H1 (cell line): ENCODE data around the gene CDK3. TPM values are rescaled to one million over a fixed set of nuclear protein-coding genes. Genes with fewer than 3 reads are reported as not detected.

ENCODE experiments used
- CTCF ChIA-PET: fragments of 300-600 bp; sonication (Branson Sonifier 250); formaldehyde crosslinking; loops from one replicate; lab custom pipeline; 2021; ENCODE audit not compliant: partially characterized antibody; lab: Charles Lee
- POLR2A ChIA-PET: fragments of 300-600 bp; sonication (Branson Sonifier 250); formaldehyde crosslinking; loops from one replicate; lab custom pipeline; 2021; ENCODE audit warnings: inconsistent platforms; ENCODE audit not compliant: partially characterized antibody; lab: Charles Lee
- DNase-seq, 2 experiments: peaks; one replicate each; pipeline versions ENCODE4 v3.0.0 to v3.0.0-alpha.2; 2010 to 2022; ENCODE audit warnings: low spot score in 2 of 2, low read depth in 1 of 2, mixed read lengths in 1 of 2
- FAIRE-seq: peaks from 2 replicates; lab custom pipeline; 2011; peaks lifted over from hg19 to GRCh38; lab: Jason Lieb, UNC
- H2AFZ ChIP-seq: 2 replicates; pipeline ENCODE4 v1.8.1; 2012; ENCODE audit warnings: low read length, inconsistent platforms
- H2AK5ac ChIP-seq: 2 replicates; pipeline ENCODE4 v1.6.1; 2013; ENCODE audit warnings: low read depth, low read length
- H2BK120ac ChIP-seq: replicated peaks from 2 replicates; pipeline ENCODE3; 2013; ENCODE audit warnings: low read depth, low read length, inconsistent platforms
- H2BK12ac ChIP-seq: 2 replicates; pipeline ENCODE4 v1.6.1; 2013; ENCODE audit warnings: low read depth, low read length
- H2BK15ac ChIP-seq: 2 replicates; pipeline ENCODE4 v1.6.1; 2013; ENCODE audit warnings: low read length
- H2BK20ac ChIP-seq: 2 replicates; pipeline ENCODE4 v1.6.1; 2013; ENCODE audit warnings: low read length
- H2BK5ac ChIP-seq: 2 replicates; pipeline ENCODE4 v1.6.1; 2013; ENCODE audit warnings: low read depth, low read length
- H3K14ac ChIP-seq: 2 replicates; pipeline ENCODE4 v1.6.1; 2013; ENCODE audit warnings: inconsistent platforms; ENCODE audit not compliant: insufficient read length
- H3K18ac ChIP-seq: 2 replicates; pipeline ENCODE4 v1.6.1; 2013; ENCODE audit warnings: low read length; ENCODE audit errors: extremely low read depth
- H3K23ac ChIP-seq: 2 replicates; pipeline ENCODE4 v1.6.1; 2013; ENCODE audit warnings: inconsistent platforms; ENCODE audit not compliant: insufficient read length
- H3K23me2 ChIP-seq: 2 replicates; pipeline ENCODE4 v1.6.1; 2013; ENCODE audit warnings: low read depth, low read length
- H3K27ac ChIP-seq: 2 replicates; pipeline ENCODE4 v1.6.1; 2011; ENCODE audit warnings: low read depth, low read length, inconsistent platforms
- H3K27me3 ChIP-seq, 4 experiments: replicated peaks in 1 of 4; 1 replicate in 1 of 4; 2 replicates in 3 of 4; pipeline versions ENCODE4 v1.6.1 to v1.8.1; 2011 to 2013; ENCODE audit warnings: low read length in 3 of 4, mild to moderate bottlenecking in 3 of 4, inconsistent platforms in 2 of 4, mixed read lengths in 2 of 4, moderate library complexity in 1 of 4; ENCODE audit not compliant: control insufficient read depth in 3 of 4, insufficient read depth in 3 of 4; ENCODE audit errors: extremely low read depth in 1 of 4
- H3K36me3 ChIP-seq, 4 experiments: 2 replicates each; pipeline versions ENCODE4 v1.6.1 to v1.8.1; 2011 to 2013; ENCODE audit warnings: mild to moderate bottlenecking in 4 of 4, low read length in 3 of 4, moderate library complexity in 2 of 4, control low read depth in 1 of 4, inconsistent platforms in 1 of 4; ENCODE audit not compliant: insufficient read depth in 4 of 4, control insufficient read depth in 2 of 4
- H3K4ac ChIP-seq: replicated peaks from 2 replicates; pipeline ENCODE3; 2013; ENCODE audit warnings: low read length, low read depth, mixed read lengths, inconsistent platforms; ENCODE audit not compliant: insufficient read length
- H3K4me1 ChIP-seq, 4 experiments: replicated peaks in 1 of 4; 1 replicate in 1 of 4; 2 replicates in 3 of 4; pipeline versions ENCODE4 v1.6.1 to v1.8.1; 2011 to 2013; ENCODE audit warnings: low read length in 3 of 4, inconsistent platforms in 2 of 4, mixed read lengths in 1 of 4; ENCODE audit not compliant: insufficient read depth in 4 of 4, control insufficient read depth in 3 of 4
- H3K4me2 ChIP-seq, 2 experiments: 2 replicates each; pipeline versions ENCODE4 v1.6.1 to v1.8.1; 2011 to 2013; ENCODE audit warnings: low read depth in 2 of 2, low read length in 2 of 2, control low read depth in 1 of 2, inconsistent platforms in 1 of 2, mild to moderate bottlenecking in 1 of 2; ENCODE audit not compliant: insufficient read depth in 1 of 2
- H3K4me3 ChIP-seq, 4 experiments: fragments of 200-600, 300-600 bp in 1 of 4; sonication (generic), shearing (Covaris generic), sonication (Bioruptor Twin) in 1 of 4; 2 replicates each; pipeline versions ENCODE4 v1.5.1 to v1.8.1; 2011 to 2016; ENCODE audit warnings: low read length in 4 of 4, low read depth in 3 of 4, control low read depth in 2 of 4, inconsistent platforms in 2 of 4, mild to moderate bottlenecking in 2 of 4, mixed read lengths in 1 of 4, moderate library complexity in 1 of 4; ENCODE audit not compliant: insufficient read depth in 2 of 4; ENCODE audit errors: extremely low read depth in 1 of 4
- H3K56ac ChIP-seq: replicated peaks from 2 replicates; pipeline ENCODE3; 2013; ENCODE audit warnings: low read depth, mild to moderate bottlenecking, mixed read lengths, low read length, inconsistent platforms; ENCODE audit not compliant: insufficient read length
- H3K79me1 ChIP-seq: 2 replicates; pipeline ENCODE4 v1.6.1; 2013; ENCODE audit warnings: low read depth, low read length, control low read depth
- H3K79me2 ChIP-seq, 2 experiments: 2 replicates each; pipeline versions ENCODE4 v1.6.1 to v1.8.1; 2012 to 2013; ENCODE audit warnings: low read length in 2 of 2, mild to moderate bottlenecking in 2 of 2, inconsistent platforms in 1 of 2; ENCODE audit not compliant: insufficient read depth in 2 of 2, control insufficient read depth in 1 of 2
- H3K9ac ChIP-seq, 4 experiments: replicated peaks in 1 of 4; 1 replicate in 1 of 4; 2 replicates in 3 of 4; pipeline versions ENCODE4 v1.6.1 to v1.8.1; 2011 to 2013; ENCODE audit warnings: low read depth in 3 of 4, low read length in 3 of 4, control low read depth in 2 of 4, mild to moderate bottlenecking in 2 of 4, moderate library complexity in 2 of 4, inconsistent platforms in 1 of 4; ENCODE audit errors: extremely low read depth in 1 of 4
- H3K9me3 ChIP-seq, 2 experiments: 2 replicates each; pipeline versions ENCODE4 v1.6.1 to v1.8.1; 2012 to 2013; ENCODE audit warnings: mild to moderate bottlenecking in 2 of 2, moderate library complexity in 2 of 2, control low read depth in 1 of 2, inconsistent platforms in 1 of 2, low read depth in 1 of 2, low read length in 1 of 2, mixed read lengths in 1 of 2; ENCODE audit not compliant: insufficient read depth in 2 of 2
- H4K20me1 ChIP-seq, 2 experiments: replicated peaks in 1 of 2; 2 replicates each; pipeline versions ENCODE3 to v1.8.1; 2011 to 2013; ENCODE audit warnings: inconsistent platforms in 2 of 2, low read length in 2 of 2, mild to moderate bottlenecking in 1 of 2; ENCODE audit not compliant: insufficient read depth in 2 of 2, control insufficient read depth in 1 of 2
- H4K5ac ChIP-seq: 2 replicates; pipeline ENCODE4 v1.6.1; 2013; ENCODE audit warnings: low read length, low read depth, mixed read lengths, inconsistent platforms; ENCODE audit not compliant: insufficient read length
- H4K8ac ChIP-seq: 2 replicates; pipeline ENCODE4 v1.8.0; 2013; ENCODE audit warnings: mild to moderate bottlenecking, moderate library complexity, low read length, inconsistent platforms; ENCODE audit not compliant: insufficient read depth; ENCODE audit errors: extremely low read depth
- H4K91ac ChIP-seq: replicated peaks from 2 replicates; pipeline ENCODE3; 2013; ENCODE audit warnings: low read length, mixed read lengths, inconsistent platforms; ENCODE audit not compliant: insufficient read length
- EP300 ChIP-seq, 2 experiments: IDR thresholded peaks; 1 replicate in 1 of 2; 2 replicates in 1 of 2; pipeline ENCODE4 v1.6.1; 2011 to 2012; ENCODE audit warnings: low read depth in 2 of 2, low read length in 2 of 2, mild to moderate bottlenecking in 2 of 2, borderline replicate concordance in 1 of 2, inconsistent platforms in 1 of 2, moderate library complexity in 1 of 2
- SAP30 ChIP-seq: fragments of 300-600 bp; sonication (generic); IDR thresholded peaks from 2 replicates; pipeline ENCODE4 v1.7.1; 2012; ENCODE audit warnings: low read length, moderate library complexity, mild to moderate bottlenecking, inconsistent platforms; ENCODE audit not compliant: insufficient read depth, insufficient replicate concordance
- WGBS, 2 experiments: shearing (Covaris generic) in 1 of 2; methylation state at CpG; one replicate each; pipeline versions ENCODE4 v1.1.6 to v1.1.7; 2013 to 2015; ENCODE audit warnings: low lambda C conversion rate in 2 of 2, mixed read lengths in 2 of 2, inconsistent platforms in 1 of 2, low coverage in 1 of 2, missing lambda C conversion rate in 1 of 2; ENCODE audit not compliant: insufficient replicate concordance in 2 of 2, insufficient coverage in 1 of 2, insufficient read length in 1 of 2; ENCODE audit errors: extremely low coverage in 1 of 2, missing lambda C conversion rate in 1 of 2; 5-methylcytosine and 5-hydroxymethylcytosine counted together
- polyA plus RNA-seq, 7 experiments: library from polyadenylated mRNA; depleted of rRNA in 3 of 7; stranded (reverse) in 5 of 7; unstranded in 2 of 7; fragments of >200 nt in 5 of 7; fragments of 200-250 nt in 2 of 7; gene quantifications; 1 replicate in 5 of 7; 2 replicates in 1 of 7; 4 replicates in 1 of 7; pipeline versions ENCODE4 v1.2.1 to v1.2.3, GENCODE V29; 2011 to 2013; ENCODE audit warnings: missing spikeins in 2 of 7, mixed read lengths in 2 of 7
- total RNA-seq: library from RNA; stranded (reverse); fragmentation: NEBNext Ultra II Directional; extraction: Animal tissue kit (Norgen Biotek cat#: 25700); gene quantifications from 2 replicates; pipeline ENCODE4 v1.2.1, GENCODE V29; 2021

The CDK3 gene
- total and polyA plus RNA-seq, 2 of the 8 experiments (the other 6 are each of a cell fraction or from before 2014, with no cell fraction given), result 10.0 to 14.6 TPM

DNA sequence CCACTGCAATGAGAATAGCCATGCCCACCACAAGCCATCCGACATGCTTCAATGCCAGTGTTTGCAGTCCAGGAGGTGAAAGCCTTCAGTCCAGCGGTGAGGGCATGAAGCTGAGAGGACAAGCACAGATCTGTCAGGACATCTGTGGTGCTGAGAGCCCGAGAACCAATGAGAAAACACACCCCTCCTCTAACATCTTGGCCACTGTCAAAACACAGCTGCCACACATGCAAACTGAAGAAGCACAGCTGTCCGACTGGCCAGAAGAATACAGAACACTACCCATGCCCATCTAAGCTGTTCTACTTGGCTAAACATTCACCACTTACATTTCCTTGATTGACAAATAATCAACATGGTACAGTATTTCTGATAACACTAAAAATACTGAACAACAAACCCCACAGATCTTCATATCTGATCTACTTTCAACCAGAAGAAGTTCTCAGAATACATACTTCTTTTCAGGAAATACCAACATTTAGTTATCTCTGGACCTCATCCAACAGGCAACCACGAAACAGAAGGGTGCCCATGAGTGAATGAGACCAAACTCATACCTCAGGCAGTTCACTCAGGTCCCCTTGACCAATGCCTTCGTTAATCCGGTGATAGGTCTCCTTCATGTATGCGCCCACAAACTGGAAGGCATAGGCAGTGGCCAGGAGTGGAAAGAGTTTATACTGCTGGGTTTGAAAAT is 49.6 kb upstream of the CDK3 start:
- H3K4ac ChIP-seq, result no peak overlapping the region
- no peak overlapping the region for H3K27ac ChIP-seq
- FAIRE-seq, result no peak
- H3K36me3 ChIP-seq, result peaks cover 19 to 71% (median 50%) of the 10 kb centered on the region in 4 experiments
- no peak overlapping the region for H2BK12ac ChIP-seq
- H3K18ac ChIP-seq, result no peak overlapping the region
- no peak overlapping the region for H4K8ac ChIP-seq
- no peak overlapping the region for H3K14ac ChIP-seq
- TF ChIP-seq EP300 (IDR thresholded peaks at IDR 0.05; ENCODE audit: borderline replicate concordance in 1 of 2, low read depth in 2 of 2, low read length in 2 of 2), result no peak
- TF ChIP-seq SAP30, result no peak
- TF ChIP-seq, all 59 proteins: peak for 0
- H2BK120ac ChIP-seq, result no peak overlapping the region
- H4K20me1 ChIP-seq, result no peaks in the 10 kb centered on the region
- H3K4me3 ChIP-seq, result no peak overlapping the region
- no peak overlapping the region for H2AFZ ChIP-seq
- H4K5ac ChIP-seq, result no peak overlapping the region
- no peaks in the 10 kb centered on the region for H3K23me2 ChIP-seq
- no peak overlapping the region for H2BK20ac ChIP-seq
- H3K9ac ChIP-seq, result no peak overlapping the region
- H4K91ac ChIP-seq, result no peak overlapping the region
- H3K79me2 ChIP-seq, result no peaks in the 10 kb centered on the region
- ChIA-PET POLR2A (interaction anchor here (2.0 kb wide), 1 partner anchor 10 kb away, joined by 6 read pairs; the partner anchor contains the start of gene FBF1), CTCF (interaction anchor here (1.1 to 1.6 kb wide), 4 partner anchors 18 to 49 kb away, joined by 3 to 5 read pairs (median 3); partner anchors contain the start of gene CDK3)
- no peak for DNase-seq
- H2BK5ac ChIP-seq, result no peak overlapping the region
- H3K4me1 ChIP-seq, result no peaks in the 10 kb centered on the region
- H3K23ac ChIP-seq, result no peak overlapping the region
- H2BK15ac ChIP-seq, result no peak overlapping the region
- H3K79me1 ChIP-seq, result no peaks in the 10 kb centered on the region; the same call in 1 of the 2 replicates
- no peak overlapping the region for H3K56ac ChIP-seq
- no peak overlapping the region for H2AK5ac ChIP-seq
- 93% methylated on average over 8 of the region's 8 CpGs; no CpG with 5 or more reads in 1 of the 2 experiments for WGBS, 2 experiments
- H3K4me2 ChIP-seq, result no peak overlapping the region
- no peaks in the 10 kb centered on the region for H3K9me3 ChIP-seq
- H3K27me3 ChIP-seq, result no peaks in the 10 kb centered on the region
